GM18868 (cell line): ENCODE data around the gene PTPN7.
"Not testable (repeated sequence)": the region's sequence is repeated elsewhere in the genome, so short reads cannot be mapped to it uniquely, and the experiment has no call there.

Experiments used
- ATAC-seq: cut with Tn5 transposase; IDR thresholded peaks from one replicate; pipeline ENCODE4 v1.9.1; 2021; ENCODE audit warnings: mild to moderate bottlenecking, moderate library complexity; ENCODE audit not compliant: unreplicated experiment

The PTPN7 gene

DNA sequence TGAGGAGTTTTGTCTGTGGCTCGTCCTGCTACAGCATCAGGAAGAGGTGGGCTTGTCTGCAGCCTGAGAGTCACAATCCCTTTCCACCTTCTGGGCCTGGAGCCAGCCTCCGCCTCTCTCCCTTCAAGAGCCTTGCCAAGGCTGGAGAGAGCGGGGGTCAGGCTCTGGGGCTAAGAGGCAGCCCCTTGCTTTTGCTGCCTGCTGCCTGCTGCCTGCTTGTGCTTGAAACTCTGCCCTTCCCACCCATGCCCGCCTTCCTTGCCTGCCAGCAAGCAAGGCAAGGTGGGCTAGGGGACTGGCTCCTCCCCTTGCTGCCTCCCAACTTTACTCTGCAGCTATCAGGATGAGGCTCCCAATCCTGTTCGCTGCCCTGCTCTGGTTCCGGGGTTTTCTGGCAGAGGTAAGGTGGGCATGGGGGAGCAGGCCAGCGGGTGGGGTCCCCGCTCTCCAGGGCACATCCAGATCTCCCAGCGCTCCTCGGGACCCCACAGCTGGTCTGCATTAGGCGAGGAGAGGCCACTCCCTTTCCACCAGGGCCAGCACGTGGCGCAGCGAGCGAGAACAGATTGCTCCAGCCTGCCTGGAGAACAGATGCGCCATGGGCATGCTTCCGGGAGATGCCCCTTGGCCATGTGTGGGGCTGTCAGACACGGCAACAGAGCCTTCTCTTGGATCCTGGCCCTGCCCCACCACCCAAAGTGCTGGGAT is 7.5 kb upstream of the PTPN7 start:
- no peak for ATAC-seq

DNA sequence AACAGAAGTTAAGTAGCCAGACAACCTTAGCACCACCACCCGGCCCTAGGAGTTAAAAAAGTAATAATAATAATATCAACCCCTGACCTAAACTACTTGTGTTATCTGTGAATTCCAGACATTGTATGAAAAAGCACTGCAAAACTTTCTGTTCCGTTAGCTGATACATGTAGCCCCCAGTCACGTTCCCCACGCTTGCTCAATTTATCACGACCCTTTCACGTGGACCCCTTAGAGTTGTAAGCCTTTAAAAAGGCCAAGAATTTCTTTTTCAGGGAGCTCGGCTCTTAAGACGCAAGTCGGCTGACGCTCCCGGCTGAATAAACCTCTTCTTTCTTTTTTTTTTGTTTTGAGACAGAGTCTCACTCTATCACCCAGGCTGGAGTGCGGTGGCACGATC is 6.7 kb upstream of the PTPN7 start:
- ATAC-seq = not testable (repeated sequence)

DNA sequence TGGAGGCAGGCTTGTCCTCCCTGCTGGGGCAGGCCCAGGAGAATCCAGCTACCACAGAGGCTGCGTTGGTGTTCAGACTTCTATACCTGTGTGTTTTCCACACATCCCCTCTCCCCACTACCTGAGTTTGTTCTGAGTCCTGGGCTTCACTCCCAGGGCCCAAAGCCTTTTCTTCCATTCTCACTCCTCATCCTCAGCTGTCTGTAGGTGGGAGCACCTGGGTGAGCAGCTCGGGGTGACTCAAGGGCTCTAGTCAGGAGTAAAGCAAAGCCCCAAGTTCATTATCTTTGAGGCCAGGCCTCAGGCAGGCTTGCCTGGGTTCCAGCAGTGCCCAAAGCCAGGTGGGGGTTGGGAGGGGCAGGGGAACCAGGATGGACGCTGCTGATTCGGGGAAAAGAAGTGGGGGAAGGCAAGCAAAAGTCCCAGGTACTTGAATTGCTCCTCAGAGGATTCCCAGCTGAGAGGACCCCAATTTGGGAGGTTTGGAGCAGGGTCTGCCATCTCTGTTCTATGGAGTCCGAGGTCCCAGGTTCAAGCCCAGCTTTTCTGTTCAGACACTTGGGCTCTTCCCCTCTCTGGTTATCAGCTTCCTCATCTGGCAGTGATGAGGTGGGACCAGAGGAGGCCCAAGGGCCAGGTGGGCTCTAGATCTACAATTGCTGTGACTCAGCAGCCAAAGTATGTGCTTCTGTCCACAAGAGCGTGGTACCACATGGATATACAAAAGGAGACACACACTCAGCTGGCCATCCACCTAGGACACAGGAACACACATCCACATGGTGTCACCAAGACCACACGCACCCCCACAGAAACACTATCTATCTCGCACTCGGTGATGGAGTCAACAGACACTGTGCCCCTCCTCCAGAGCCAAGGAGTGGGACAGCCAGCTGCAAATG is 5.8 kb upstream of the PTPN7 start:
- ATAC-seq = no peak

DNA sequence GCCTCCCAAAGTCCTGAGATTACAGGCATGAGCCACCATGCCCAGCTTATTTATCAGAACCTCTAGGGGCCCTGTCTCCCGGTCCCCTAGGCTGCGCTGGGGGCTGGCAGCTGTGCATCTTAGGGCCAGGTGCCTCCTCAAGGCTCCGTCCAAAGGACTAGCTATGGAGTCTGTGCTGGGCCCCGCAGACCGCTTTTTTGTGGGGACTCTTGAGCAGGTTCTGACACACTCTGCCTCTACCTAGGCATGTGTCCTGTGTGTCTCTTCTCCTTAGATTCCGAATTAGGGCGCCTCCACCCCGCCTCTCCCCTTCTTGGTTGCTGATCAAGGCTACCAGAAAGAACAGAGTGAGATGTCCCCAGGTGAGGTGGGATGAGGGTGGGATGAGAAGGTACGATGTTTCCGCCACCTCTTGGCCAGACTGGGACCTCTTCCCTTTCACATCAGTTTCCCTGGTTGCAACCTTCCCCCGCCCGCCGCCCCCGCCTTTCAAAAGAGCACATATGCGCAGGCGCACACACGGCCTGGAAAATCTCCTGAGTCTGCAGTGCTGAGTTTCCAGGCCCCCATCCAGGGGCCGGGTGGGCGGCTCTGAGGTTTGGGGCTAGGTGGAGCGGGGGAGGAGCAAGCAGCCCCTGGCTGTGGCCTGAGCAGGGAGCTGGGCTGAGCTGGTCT is 5.0 kb upstream of the PTPN7 start:
- no peak for ATAC-seq

DNA sequence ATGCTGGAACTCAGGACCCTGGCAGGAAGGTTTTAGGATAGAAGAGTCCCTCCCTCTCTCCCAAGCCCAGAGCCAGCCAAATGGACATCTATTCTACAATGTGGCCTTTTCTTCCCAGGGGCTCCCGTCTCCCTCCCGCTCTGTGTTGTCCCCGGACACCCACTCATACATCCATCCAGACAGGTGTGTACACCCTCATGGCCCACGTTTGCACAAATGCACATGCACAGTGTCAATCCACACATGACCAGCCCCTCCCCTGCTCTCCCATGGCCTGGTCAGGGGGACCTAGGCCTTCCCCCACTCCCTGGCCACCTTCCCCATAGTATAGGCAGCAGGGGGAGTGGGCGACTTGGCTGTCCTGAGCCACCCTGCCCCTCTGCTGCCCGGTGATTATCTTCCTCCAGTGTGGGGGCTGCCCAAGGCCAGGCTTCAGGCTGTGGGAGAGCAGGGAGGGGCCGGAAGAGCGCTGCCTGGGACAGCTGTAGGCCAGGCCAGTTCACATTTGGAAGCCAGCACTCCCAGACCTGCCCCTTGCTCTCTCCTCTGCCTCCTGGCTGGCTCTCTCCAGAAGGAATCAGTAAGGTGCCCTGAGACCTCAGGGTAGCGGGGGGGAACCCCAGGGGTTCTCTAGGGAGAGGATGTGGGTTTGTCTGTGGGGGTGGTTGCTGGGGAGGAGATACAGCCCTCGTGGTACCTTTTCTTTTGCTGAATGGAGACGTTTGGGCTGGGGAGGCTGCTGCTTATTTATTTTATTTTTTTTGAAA is 4.1 kb upstream of the PTPN7 start:
- ATAC-seq = peak; percentile 61

DNA sequence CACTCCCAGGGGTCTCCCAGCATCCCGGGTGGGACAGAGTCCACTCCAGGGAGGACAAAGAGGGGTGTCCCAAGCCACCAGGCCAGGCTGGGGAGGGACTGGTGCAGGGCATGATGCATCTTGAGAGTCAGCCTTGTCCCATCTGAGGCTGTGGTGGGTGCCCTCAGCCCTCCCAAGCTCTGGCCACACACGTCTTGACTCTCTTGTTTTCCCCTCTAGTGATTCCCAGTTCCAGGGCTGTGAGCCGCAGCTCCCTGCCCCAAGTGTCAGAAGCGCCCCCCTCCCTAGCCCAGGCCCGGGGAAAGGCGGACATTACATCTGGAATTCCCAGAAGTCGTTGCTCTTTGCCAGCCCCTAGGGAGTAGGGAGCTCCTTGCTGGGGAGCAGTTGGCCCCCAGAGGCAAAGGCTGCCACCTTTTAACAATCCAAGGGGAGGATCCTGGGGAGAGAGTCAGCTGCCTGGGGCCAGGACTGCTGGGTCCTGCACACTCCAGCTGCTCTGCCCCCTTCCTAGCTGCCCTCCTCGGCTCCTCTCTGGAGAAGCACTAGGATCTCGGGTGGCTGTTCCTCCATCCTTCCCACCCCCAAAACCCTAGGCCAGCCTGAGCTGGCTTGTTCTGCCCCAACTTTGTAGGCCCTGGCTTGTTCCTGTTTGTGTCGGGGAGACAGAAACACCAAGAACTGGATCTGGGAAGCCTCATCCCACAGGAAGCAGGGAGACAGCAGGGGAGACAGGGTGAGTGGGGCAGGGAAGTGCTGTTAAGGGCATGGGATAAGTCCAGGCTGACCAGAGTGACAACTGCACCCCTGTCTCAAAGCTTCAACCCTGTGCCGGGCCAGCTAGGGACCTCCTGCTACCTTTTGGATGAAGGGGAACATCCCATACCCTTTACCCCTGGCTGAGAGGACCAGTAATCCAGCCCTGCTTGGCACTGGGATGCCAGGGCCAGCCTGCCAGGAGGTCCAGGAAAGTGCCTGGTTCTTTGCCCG is 3.2 kb upstream of the PTPN7 start:
- no peak for ATAC-seq

DNA sequence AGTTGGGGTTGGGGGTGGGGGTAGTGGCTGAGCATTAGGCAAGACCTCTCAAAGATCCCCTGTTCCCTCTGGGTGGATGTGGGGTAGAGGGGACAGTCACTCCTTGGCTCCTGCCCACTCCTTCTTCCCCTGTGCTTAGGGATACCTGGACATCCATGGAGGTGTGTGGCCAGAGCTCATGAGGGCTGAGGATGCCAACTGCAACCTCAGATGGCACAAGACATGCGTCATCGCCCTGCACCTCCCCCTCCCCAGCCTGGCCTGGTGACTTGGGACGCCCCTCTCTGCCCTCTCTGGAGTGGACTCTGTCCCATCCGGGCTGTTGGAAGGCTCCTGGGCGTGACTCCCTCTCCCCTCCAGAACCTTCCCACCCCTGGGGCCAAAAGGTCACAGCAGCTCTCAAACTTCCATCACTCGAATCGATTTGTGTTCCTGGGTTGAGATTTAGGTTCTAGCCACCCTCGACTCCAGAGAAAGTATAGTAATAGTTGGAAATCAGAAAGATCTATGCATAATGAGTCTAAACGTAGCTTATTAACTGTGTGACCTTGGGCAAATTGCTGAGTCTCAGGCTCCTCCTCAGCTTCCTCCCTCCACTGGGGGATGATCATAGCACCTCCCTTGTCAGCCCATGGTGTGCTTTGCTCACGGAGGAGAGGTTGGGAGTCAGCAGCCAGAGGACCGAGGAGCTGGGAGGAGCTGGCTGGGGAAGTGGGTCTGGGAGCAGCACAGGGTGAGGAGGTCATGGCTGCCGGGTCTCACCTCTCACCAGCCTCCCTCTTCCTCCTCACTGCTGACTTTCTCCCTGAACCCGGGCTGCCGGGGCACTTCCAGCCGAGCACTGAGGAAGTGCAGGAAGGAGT is 2.2 kb upstream of the PTPN7 start:
- ATAC-seq = no peak

DNA sequence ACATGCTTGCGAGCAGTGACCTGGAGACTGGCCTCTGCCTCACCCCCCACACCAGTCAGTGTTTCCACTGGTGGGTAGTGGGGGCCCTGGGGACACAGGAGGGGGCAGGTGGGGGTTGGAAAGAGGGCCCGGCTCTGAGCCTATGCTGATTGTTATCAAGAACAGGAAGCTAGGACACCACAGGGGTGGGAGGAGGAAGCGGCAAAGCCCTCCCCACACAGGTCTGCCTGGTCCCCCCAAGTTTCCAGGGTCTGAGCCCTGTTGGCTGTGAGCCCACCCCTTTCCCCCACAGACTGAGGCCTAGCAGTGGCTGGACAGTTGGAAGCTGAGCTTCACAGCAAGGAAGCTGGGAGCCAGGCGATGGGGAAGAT is 1.6 kb upstream of the PTPN7 start:
- peak; percentile 29 for ATAC-seq

DNA sequence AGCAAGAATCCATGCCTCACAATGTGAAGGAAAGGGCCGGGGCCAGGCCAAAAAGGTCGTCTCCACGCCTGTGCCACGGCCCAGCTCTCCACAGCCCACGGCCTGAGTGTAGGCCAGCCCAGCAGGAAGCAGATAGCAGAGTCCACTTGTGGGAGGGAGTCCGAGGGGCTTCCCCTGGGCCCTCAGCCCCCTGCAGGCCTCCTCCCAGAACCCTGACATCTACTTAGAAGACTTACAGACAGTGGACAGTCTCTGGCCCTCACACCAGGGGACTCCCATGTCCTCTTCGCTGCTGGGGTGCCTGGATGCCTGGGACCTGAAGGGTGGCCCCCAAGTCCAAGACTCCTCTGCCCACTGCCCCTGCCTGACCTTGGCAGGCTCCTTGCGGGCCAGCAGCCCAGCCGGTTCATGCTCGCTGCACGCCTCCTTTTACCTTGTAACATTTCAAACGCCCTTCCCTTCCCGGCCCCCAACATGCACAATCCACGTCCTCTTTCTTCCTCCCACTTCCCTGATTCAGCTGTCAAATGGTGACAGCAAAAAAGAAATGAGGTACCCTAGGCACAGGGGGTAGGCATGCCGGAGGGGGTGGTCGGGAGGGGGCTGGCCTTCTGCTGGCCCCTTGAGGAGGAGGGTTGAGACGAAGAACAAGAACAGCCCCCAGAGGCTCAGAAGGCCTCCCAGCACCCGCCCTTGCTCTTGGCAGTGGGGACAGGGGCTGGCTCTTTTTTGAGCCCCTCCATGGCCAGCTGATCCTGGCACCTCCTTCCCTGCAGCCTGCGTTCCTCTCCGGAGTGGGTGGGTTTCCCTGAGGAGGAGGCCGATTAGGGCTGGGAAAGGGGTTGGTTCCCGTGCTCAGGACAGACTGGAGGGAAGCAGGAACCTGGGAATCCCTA is 997 bp upstream of the PTPN7 start:
- ATAC-seq = no peak

DNA sequence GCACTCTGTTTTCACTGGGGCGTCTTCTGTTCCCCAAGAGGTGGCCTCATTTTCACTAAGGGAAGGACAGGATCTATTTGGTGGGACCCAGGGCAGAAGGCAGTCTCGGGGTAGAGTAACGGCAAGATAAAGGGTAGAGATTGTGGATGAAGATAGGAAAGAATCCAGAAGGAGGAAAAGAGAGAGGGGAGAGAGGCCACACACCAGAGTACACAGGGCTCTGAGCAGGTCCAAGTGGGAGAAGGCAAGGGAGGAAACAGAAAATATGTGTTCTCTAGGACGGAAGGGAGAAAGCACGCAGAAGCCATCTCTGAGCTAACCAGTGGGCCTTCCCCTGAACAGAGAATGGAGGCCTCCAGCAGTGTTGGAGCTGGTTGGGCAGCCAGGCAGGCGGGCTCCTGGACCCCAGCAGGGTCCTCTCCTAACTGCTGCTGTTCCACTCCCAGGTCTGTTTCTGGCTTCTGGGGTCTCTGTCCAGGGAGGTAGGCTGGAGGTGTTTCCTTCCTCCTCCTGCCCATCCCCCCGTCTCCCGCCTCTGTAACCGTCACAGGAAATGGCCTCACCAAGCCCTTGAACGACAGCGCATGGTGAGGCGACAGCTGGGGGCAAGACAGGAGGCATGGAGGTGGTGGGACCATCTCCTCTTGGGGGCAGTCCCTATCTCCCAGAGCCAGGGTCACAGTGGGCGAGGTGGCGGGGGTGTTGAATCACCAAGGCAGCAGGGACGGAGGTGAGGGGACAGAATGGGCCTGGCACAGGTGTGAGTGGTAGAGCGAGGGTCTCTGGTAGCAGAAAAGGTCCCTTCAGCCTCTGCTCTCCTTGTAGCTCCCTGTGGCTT is 649 bp downstream of the PTPN7 start:
- no peak for ATAC-seq

DNA sequence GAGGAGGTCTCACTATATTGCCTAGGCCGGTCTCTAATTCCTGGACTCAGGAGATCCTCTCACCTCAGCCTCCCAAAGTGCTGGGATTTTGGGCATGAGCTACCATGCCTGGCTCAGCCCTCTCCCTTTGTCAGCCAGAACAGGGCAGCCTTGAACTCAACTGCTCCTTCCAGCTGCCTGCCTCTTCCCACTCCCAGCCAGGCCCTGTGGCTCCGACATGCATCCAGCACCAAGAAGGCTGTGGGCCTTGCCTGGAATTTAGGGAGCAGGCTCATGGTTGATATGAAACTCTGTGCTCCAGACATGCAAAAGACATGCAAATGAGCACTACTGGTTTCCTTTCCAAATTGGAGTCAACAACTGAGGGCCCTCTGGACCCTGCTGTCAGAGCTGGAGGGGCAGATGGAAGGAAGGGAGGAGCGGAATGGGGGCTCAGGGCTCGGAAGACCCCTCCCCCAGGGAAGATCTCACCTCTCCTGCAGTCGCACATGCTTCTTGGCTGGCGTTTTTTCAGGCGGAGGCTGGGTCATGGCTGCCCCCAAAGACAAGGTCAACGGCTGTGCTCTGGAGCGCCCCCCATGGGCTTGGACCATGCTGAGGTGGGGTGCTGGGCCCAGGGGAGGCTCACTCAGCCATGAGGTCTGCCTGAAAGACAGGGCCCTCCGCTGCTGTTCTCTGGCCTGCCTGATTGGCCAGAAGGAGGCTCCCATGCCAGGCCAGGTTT is 1.4 kb downstream of the PTPN7 start:
- ATAC-seq = no peak

DNA sequence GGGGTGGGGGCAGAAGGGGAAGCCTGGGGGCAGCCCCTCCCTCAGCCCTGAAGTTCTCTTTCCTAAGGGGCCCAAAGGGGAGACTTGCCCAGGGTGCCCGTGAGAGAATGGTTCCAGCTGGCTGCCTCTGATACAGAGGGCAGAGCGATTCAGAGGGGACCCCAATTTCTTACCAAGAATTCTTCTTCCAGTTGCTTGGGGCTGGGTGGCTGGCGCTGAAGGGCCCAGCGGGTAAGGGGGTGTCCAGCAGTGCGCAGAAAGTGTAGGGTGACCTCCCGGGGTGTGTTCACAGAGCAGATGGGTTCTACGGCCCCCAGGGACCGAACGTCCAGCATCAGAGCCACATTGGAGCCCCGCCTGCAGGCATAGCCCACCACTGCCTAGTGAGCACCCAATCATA is 2.5 kb downstream of the PTPN7 start:
- ATAC-seq = no peak

DNA sequence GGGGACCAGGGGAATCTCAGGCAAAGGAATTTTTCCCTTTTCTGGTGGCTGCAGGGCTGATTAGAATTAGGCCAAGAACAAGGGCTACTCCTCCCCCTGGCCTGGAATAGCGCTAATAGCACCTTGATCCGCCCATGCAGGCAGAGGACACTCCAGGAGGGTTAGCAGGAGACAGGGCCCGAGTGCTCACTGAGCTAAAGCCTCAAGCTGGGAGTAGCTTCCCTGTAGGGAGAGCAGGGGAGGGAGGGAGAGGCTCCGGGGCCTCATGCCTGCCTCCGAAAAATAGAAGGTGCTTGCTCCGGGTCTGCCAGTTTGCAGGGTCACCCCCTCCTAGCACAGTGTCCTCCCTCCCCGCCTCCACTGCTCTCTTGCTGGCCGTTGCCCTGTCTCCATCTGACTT is 3.8 kb downstream of the PTPN7 start:
- ATAC-seq = no peak

DNA sequence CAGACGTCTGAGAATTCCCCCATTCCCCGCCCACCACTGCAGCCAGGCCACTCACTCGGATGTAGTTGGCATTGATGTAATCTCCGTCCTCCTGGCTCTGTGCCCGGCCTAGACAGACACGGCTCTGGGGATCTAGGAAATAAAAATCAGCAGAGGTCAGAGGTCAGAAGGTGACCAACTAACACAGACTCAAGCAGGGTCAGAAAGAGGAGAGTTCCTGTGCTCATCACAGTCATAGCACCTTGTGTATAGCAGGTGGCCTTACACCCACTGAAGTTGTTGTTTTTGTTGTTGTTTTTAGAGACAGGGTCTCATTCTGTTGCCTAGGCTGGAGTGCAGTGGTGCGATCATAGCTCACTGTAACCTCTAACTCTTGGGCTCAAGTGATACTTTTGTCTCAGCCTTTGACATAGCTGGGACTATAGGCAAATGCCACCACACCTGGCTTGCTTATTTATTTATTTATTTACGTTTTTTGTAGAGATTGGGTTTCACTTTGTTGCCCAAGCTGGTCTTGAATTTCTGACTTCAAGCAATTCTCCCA is 4.9 kb downstream of the PTPN7 start:
- ATAC-seq = no peak

DNA sequence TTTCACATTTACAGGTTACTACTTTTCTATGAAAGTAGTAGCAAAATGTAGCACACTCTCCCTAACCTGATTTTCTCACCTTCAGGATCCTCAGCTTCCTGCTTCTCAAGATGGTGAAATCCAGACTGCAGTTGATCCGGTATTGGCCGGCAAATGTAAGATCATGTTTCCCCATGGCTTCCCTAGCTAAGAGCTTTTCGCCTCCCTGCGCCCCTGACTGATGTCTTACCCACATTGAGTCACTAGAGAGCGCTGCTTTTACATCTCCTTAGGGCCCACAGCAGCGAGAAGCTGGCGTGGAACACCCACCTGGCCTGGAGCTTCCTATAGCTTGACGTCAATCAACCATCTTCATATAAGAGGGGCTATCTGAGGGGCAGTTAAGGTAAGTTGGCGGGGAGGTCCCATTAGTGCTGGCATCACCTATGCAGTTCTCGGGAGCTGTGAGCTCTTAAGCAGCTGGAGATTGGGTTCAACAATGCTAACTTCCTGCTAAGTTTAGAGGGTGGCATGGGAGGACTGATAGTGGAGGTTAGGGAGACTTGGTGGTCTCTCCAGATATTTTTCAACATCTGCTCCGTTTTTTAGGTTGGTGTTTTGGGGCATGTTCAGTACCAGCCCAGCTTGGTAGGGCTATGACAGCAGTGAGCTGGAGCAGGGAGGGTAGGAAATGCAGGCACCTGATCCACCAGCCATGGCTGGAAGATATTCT is 5.5 kb downstream of the PTPN7 start:
- ATAC-seq = no peak
